ENCODE data around the gene ABCB11. TPM values are rescaled to one million over a fixed set of nuclear protein-coding genes. Genes with fewer than 3 reads are reported as not detected.

ABCB11 gene
- total RNA-seq, 4 donors from 2014 or later, result 0.10 to 0.24 (median 0.12) TPM; not detected in 1

GRCh38 chr2:169042856-169043255 is 11.7 kb upstream of the ABCB11 start:
- in situ Hi-C loops (cut with MboI; ENCODE audit: low sequenced_read_pairs in 4 of 4), result no loop called here

GRCh38 chr2:169041594-169041993 is 10.5 kb upstream of the ABCB11 start:
- TF ChIP-seq POLR2A (IDR thresholded peaks at IDR 0.05) (no peak), CTCF (IDR thresholded peaks at IDR 0.05 in 4 of 5, conservative IDR thresholded peaks at IDR 0.05 in 1 of 5) (no peak)
- H3K4me1 ChIP-seq, result no peaks in the 10 kb centered on the region
- no peak for ATAC-seq
- in situ Hi-C loops (cut with MboI; ENCODE audit: low sequenced_read_pairs in 4 of 4) (no loop called here), intact Hi-C loops (cut with DNase I; ENCODE audit: low total_unique reads) (no loop called here)
- no peaks in the 10 kb centered on the region for H3K27me3 ChIP-seq
- H3K27ac ChIP-seq, result no peak overlapping the region
- no peaks in the 10 kb centered on the region for H3K36me3 ChIP-seq
- DNase-seq, result no peak
- H3K9me3 ChIP-seq, result no peaks in the 10 kb centered on the region
- no peak overlapping the region for H3K4me3 ChIP-seq

More at GRCh38 chr2:169042856-169043255, 11.7 kb upstream of the ABCB11 start:
- Histone ChIP-seq H3K9me3 (no peaks in the 10 kb centered on the region), H3K4me3 (no peak overlapping the region), H3K27me3 (no peaks in the 10 kb centered on the region), H3K36me3 (no peaks in the 10 kb centered on the region), H3K27ac (no peak overlapping the region), H3K4me1 (no peaks in the 10 kb centered on the region)
- TF ChIP-seq POLR2A (IDR thresholded peaks at IDR 0.05) (no peak), CTCF (IDR thresholded peaks at IDR 0.05 in 4 of 5, conservative IDR thresholded peaks at IDR 0.05 in 1 of 5) (no peak)
- intact Hi-C loops (cut with DNase I; ENCODE audit: low total_unique reads), result no loop called here
- ATAC-seq, result no peak
- DNase-seq, result no peak

- DNase-seq (no peak), ATAC-seq (no peak)
- H3K4me3 ChIP-seq, result no peak overlapping the region
- no peak overlapping the region for H3K27ac ChIP-seq
- no peaks in the 10 kb centered on the region for H3K27me3 ChIP-seq
- no peak for TF ChIP-seq POLR2A (IDR thresholded peaks at IDR 0.05)
- no peak for TF ChIP-seq CTCF (IDR thresholded peaks at IDR 0.05 in 4 of 5, conservative IDR thresholded peaks at IDR 0.05 in 1 of 5)
- no peaks in the 10 kb centered on the region for H3K4me1 ChIP-seq
- in situ Hi-C loops (cut with MboI; ENCODE audit: low sequenced_read_pairs in 4 of 4) (no loop called here), intact Hi-C loops (cut with DNase I; ENCODE audit: low total_unique reads) (no loop called here)
- H3K9me3 ChIP-seq, result no peaks in the 10 kb centered on the region
- H3K36me3 ChIP-seq, result no peaks in the 10 kb centered on the region
Measured at GRCh38 chr2:169039702-169040101, 8.6 kb upstream of the ABCB11 start.

GRCh38 chr2:169038338-169038757 is 7.2 kb upstream of the ABCB11 start:
- H3K9me3 ChIP-seq, result no peaks in the 10 kb centered on the region
- H3K36me3 ChIP-seq, result no peaks in the 10 kb centered on the region
- ATAC-seq (no peak), DNase-seq (no peak)
- in situ Hi-C loops (cut with MboI; ENCODE audit: low sequenced_read_pairs in 4 of 4), result no loop called here
- no peak overlapping the region for H3K4me3 ChIP-seq
- TF ChIP-seq CTCF (IDR thresholded peaks at IDR 0.05 in 4 of 5, conservative IDR thresholded peaks at IDR 0.05 in 1 of 5) (no peak), POLR2A (IDR thresholded peaks at IDR 0.05) (no peak)
- no peaks in the 10 kb centered on the region for H3K4me1 ChIP-seq
- no peaks in the 10 kb centered on the region for H3K27me3 ChIP-seq
- H3K27ac ChIP-seq, result no peak overlapping the region
- intact Hi-C loops (cut with DNase I; ENCODE audit: low total_unique reads), result no loop called here

GRCh38 chr2:169036736-169037440 is 5.8 kb upstream of the ABCB11 start:
- no peaks in the 10 kb centered on the region for H3K4me1 ChIP-seq
- no peak for ATAC-seq
- no peak overlapping the region for H3K27ac ChIP-seq
- H3K9me3 ChIP-seq, result no peaks in the 10 kb centered on the region
- H3K4me3 ChIP-seq, result no peak overlapping the region
- H3K36me3 ChIP-seq, result no peaks in the 10 kb centered on the region
- no peak for TF ChIP-seq CTCF (IDR thresholded peaks at IDR 0.05 in 4 of 5, conservative IDR thresholded peaks at IDR 0.05 in 1 of 5)
- TF ChIP-seq POLR2A (IDR thresholded peaks at IDR 0.05), result no peak
- intact Hi-C loops (cut with DNase I; ENCODE audit: low total_unique reads), result no loop called here
- in situ Hi-C loops (cut with MboI; ENCODE audit: low sequenced_read_pairs in 4 of 4), result no loop called here
- DNase-seq, result no peak
- H3K27me3 ChIP-seq, result no peaks in the 10 kb centered on the region

Data from gastrocnemius medialis (tissue), 4 donors.